ENCODE results near the gene FMO3. TPM values are rescaled to one million over a fixed set of nuclear protein-coding genes. Genes with fewer than 3 reads are reported as not detected.

The FMO3 gene
- total RNA-seq, result not detected in 2 replicates

DNA sequence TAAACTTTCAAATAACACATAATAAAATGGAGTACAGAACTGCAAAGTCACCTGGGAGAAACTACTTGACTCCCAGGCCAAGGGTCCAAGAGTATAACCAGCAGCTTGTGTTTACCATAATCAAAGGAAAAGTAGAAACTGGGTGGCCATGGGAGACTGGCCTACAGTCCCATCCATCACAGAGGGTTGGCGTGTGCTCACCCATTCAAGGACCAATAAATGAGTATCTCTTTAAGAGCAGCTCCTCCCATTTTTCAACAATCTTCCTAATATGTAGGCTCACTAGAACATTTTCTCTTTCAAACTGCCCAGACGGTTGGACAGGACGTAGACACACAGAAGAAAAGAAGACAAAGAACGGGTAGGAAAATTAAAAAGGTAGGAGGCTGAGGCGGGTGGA, at the start of gene FMO3:
FMO3 (plus strand) TSS at position 302 of the 400 bp plus-strand sequence. CDS start 1,754 bp downstream, outside the sequence.

Small RNA genes within 50 kb of the gene (small RNA-seq; reads per million reads assigned to genes)
- gene MIR1295A, result not detected

Other genes starting within 250 kb of the FMO3 start
- gene MROH9, start 155.4 kb upstream of the FMO3 start, total RNA-seq, result not detected in 2 replicates
- gene FMO2, start 94.4 kb downstream of the FMO3 start, total RNA-seq, result under 0.01 TPM in 1 of 2 replicates, not detected in the other
- not detected in 2 replicates for gene FMO1, start 157.6 kb downstream of the FMO3 start, total RNA-seq
- gene FMO4, start 223.3 kb downstream of the FMO3 start, total RNA-seq, result 0.98 and 1.2 TPM in 2 replicates